NCI-H2196 treated with DMSO at 0.1 percent for 48 hours (cell line): ENCODE measurements around the gene PCDHGA11.
"Not testable (repeated sequence)": the region's sequence is repeated elsewhere in the genome, so short reads cannot be mapped to it uniquely, and the experiment has no call there.

ENCODE experiments used
- DNase-seq: peaks from one replicate; lab custom pipeline; 2025; ENCODE audit not compliant: unreplicated experiment; lab: John Stamatoyannopoulos, UW

The PCDHGA11 gene

GRCh38 chr5:141398608-141399007 lies 22.2 kb upstream of the PCDHGA11 start:
- DNase-seq = no peak

GRCh38 chr5:141399555-141400258 lies 21.1 kb upstream of the PCDHGA11 start:
- no peak for DNase-seq

GRCh38 chr5:141402553-141403243 lies 18.2 kb upstream of the PCDHGA11 start, which contains the start of gene PCDHGA9:
TSS of gene PCDHGA9 (plus strand) at chr5:141402778. CDS start at chr5:141402953, 175 bp downstream.
- DNase-seq = no peak

GRCh38 chr5:141403387-141403786 lies 17.5 kb upstream of the PCDHGA11 start:
- DNase-seq = no peak

- DNase-seq = peak; percentile 70
These were observed 12.9 kb upstream of the PCDHGA11 start, which contains the start of gene PCDHGB6 for GRCh38 chr5:141407790-141408505. TSS of gene PCDHGB6 (plus strand) at chr5:141408021. CDS start at chr5:141408203, 182 bp downstream.

- no peak for DNase-seq
These were observed 11.1 kb upstream of the PCDHGA11 start for GRCh38 chr5:141409598-141410306.

- DNase-seq = no peak
These were observed 9.3 kb upstream of the PCDHGA11 start for GRCh38 chr5:141411575-141411974.

- DNase-seq = no peak
These were observed 7.9 kb upstream of the PCDHGA11 start, which contains the start of gene PCDHGA10 for GRCh38 chr5:141412854-141413539. TSS of gene PCDHGA10 (plus strand) at chr5:141412987. CDS start at chr5:141413176, 189 bp downstream.

- no peak for DNase-seq
These were observed 7.2 kb upstream of the PCDHGA11 start for GRCh38 chr5:141413540-141414069.

- not testable (repeated sequence) for DNase-seq
These were observed 6.1 kb upstream of the PCDHGA11 start for GRCh38 chr5:141414548-141415274.

GRCh38 chr5:141415275-141415618 lies 5.6 kb upstream of the PCDHGA11 start:
- not testable (repeated sequence) for DNase-seq

- not testable (repeated sequence) for DNase-seq
These were observed 3.2 kb upstream of the PCDHGA11 start, which contains the start of gene PCDHGB7 for GRCh38 chr5:141417494-141418172. TSS of gene PCDHGB7 (plus strand) at chr5:141417677. CDS start at chr5:141417860, 183 bp downstream.

GRCh38 chr5:141419074-141419880 lies 1.6 kb upstream of the PCDHGA11 start:
- no peak for DNase-seq

GRCh38 chr5:141421489-141421855 lies 621 bp downstream of the PCDHGA11 start:
- DNase-seq = no peak

- no peak for DNase-seq
These were observed 2.0 kb downstream of the PCDHGA11 start for GRCh38 chr5:141422742-141423291.

- no peak for DNase-seq
These were observed 7.1 kb downstream of the PCDHGA11 start for GRCh38 chr5:141427783-141428426.
